HG03521 (cell line): ENCODE measurements around the gene ZBED3.

Experiments
- ATAC-seq: cut with Tn5 transposase; IDR thresholded peaks from one replicate; pipeline ENCODE4 v1.9.1; 2021; ENCODE audit warnings: mild to moderate bottlenecking, moderate library complexity; ENCODE audit not compliant: unreplicated experiment

Gene ZBED3

DNA sequence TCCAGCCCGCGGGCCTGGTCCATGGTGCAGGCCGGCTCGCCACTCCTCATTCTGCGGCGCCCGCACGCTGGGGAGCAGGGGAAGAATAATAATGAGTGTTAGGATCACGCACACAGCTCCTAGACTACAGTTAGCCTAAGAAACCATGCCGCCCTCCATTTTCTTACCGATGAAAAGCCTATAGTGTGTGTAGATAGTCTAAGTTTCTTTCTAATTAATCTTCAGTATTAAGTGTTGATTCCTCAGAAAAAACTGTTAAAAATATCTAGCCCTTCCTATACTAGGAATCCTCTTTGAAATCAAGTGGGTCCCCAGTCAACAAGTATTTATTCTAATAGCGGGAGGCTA lies 9.3 kb downstream of the ZBED3 start:
- no peak for ATAC-seq

DNA sequence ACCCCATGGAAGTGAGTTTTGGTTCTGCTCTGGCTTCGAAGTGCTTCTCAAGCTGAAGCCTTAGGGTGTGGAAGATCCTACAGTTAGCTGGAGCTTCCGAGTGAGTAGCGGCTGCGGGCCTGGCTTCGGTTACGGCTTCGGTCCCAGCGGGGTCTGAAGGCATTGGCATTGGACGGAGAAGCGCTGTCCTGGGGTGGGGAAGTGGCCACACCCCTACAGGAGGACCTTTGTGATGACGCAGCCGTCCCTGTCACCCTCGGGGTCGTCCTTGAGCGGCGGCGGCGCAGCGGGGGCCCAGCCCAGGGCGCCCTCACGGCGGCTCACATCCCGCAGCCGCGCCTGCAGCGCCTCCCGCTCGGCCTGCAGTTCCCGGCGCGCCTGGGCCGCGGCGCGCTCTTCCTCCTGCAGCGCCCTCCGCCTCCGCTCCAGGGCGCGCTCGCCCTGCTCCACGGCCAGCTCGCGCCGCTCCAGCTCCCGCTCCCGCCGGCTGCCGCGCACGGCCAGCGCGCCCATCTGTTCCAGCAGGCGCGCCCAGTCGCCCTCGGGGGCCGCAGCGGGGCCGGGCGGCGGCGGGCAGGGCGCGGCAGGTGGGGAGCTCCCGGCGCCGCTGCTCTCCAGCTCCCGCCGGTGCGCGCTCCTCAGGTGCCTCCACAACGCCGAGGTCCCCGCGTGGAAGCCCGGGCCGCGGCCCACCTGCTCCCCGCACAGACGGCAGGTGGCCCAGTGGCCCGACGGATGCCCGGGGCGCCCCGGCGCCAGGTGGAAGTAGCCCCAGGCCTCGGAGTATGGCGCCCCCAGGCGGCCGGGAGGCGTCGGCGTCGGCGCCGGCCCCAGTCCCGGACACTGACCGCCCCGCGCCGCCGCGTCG lies 9.9 kb downstream of the ZBED3 start:
- ATAC-seq = peak; percentile 87

DNA sequence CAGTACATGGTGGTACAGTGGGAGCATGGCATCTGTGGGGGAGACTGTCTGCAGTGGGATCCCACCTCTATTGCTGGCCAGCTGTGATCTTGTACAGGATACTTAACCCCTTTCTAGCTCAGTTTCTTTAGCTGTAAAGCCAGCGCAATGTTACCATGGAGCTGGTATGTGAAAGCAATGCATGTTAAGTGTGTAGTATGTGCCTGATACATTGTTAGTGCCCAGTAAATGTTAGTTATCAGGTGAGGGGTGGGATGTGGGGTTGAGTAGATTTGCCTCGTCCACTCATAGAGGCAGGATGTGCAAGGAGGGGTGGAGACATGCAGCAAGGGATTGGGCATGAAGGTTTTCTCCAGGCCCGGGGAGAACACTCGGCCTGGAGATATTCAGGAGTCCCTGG lies 12.3 kb downstream of the ZBED3 start:
- no peak for ATAC-seq

DNA sequence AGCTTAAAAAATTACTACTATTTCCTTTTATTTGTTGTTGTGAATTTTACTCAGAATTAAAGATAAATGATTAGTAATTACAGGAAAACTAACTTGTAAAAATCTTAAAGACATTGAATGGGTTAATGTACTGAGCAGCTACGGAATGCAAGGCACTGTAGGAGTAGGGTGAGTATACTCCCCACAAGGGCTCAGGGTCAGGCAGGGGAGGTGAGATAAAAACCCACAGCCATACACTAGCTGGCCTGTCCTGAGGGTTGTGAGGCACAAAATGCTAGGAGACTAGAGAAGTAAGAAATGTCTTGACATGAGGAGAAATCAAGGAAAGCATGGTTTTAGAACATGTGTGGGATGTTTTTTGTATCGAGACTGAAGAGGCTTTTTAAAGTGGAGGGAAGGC lies 13.4 kb downstream of the ZBED3 start:
- ATAC-seq = no peak

DNA sequence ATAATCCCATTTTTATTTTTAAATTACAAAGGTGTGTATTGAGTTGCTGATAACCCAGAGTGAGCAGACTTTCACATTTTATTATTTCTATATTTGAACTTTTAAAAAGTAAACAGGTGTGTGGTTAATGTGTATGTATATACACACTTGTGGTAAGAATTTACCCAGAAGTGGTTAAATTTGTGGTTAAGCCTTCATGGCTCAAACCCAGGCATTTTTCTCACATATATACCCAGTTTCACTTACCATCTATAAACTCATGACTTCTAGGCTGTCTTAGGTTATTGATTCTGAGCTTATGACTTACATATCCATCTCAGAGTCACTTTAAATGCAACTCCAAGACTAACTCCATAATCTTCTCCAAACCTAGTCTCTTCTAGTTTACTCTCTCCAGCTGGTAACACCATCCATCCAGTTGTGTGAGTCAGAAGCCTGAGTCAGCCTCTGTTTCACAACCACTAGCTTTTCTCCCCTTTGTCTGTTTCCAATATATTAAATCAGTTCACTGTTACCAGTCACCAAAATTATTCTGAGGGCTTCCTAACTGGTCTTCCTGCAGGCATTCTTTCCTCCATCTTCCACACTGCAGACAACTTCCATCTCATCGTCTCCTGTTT lies 20.2 kb downstream of the ZBED3 start:
- no peak for ATAC-seq

DNA sequence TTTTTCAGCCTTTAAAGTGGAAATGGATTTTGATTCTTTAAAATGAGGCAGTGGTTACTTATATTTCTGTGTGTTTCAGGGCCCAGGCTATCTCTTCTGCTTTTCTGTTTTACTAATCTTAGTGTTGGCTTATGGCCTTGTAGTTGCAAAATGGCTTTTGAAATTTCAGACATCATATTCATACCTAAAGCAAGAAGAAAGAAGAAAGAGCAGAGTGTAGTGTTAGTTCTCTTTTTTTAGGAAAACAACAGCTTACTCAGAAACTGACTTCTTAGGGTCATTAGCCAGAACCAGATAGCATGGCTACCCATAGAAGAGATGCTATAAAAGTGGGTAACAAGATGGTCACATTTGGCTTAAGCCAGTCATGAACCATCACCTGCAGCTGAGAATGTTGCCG lies 20.9 kb downstream of the ZBED3 start:
- ATAC-seq = no peak

DNA sequence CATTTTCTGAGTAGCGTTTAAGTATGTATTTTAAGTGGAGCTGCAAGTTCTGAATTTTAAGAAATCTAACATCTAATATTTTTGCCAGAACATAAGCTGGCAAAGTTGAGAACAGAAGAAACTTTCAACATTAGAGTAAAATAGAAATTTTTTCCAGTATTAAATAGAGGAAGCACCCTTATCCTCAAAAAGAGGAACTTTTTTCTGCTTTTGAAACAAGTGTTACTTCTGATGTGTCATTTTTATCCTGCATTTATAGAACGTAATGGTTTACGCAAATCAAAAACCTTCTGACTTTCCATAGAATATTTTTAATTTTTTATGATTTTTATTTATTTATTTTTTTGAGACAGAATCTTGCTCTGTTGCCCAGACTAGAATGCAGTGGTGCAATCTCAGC lies 21.8 kb downstream of the ZBED3 start:
- ATAC-seq = no peak

DNA sequence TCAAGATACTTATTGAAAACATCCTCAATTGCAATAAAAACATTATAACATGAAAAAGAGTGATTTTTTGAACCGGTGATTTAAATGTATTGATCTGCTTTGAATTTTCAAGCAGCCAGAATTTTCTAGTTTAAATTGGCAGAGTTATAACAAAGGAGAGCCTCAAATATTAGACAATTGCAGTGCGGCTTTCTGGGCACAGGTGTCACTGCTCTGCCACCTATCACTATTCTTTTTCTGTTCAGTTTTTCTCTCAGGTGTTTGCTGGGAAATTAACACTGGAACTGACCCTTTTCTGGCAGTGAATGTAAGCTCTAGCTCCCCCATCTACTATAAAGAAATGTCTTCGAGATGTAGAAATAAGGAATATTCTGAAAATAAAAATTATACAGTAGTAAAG lies 23.0 kb downstream of the ZBED3 start:
- ATAC-seq = no peak

DNA sequence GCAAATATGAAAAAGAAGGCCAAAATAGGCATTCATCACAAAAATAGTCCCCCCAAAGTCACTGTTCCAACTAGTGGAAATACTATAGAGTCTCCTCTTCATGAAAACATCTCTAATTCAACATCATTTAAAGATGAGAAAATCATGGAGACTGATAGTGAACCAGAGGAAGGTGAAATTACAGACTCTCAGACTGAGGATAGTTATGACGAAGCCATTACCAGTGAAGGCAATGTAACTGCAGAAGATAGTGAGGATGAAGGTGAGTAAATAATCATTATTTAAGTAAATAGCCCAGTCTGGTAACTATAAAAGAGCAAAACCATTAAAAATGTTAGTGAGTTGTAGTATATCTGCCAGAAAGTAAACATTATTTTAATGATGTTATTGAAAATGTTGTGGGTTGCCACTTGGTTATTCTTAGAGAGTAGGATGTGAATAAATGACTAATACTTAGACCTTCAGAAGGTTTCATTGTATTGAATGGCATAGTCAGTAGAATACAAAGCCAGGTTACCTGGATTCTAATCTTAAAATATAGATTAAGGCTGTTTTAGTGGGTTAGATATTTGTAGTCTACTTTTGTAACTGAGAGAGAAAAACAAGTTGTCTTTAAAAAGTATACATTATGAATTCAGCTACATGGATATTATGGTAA lies 40.5 kb downstream of the ZBED3 start:
- no peak for ATAC-seq

DNA sequence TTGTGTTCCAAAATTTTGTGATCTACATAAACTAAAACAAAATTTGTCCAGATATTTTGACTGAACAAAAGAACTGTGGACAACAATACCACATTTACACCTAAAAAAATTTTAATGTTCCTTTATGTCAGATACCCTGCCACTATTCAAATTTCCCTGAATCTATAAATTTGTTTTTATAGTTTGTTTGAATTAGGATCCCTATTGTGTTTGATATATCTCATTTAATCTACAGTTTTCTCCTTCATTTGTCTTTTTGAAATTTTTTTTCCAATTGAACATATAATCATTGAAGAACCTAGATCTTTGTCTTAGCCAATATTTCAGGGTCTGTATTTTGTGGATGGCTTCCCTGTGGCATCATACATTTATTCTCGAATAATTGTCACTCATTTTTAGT lies 51.1 kb downstream of the ZBED3 start:
- ATAC-seq = no peak

DNA sequence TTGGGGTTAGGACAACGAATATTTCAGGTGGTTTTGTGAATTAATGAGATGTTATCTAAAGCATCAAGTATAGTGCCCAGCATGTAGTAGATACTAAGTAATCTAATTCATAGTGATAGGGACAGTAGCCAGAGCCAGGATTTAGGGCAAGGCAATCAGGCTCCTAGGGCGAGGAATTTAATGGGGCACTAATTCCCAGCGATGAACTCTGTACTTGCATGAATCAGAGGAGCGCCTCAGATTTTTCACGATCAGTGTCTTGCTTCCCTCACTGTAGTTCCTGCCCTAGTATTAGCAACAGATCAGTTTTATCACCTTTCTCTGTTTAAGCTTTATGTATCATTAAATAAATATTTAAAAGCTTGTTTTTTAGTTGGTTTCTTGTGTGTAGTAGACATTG lies 53.7 kb downstream of the ZBED3 start:
- ATAC-seq = no peak

DNA sequence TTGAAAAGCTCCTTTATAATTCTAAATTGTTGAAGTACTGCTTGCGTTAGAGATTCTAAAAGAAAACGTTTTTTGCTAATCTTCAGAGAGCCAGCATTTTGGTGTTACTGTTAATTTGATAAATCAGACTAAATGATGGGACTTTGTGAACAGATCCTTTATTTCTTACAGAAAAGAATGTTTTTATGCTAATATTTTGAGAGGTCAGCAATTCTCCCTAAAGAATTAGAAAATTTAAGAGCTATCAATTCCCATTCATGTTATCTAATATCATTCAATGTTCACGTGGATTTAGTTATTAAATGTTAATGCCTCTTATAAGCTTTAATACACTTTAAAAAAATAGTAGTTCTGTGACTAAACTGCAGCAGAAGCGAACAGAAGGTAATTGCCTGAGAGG lies 54.5 kb downstream of the ZBED3 start:
- ATAC-seq = no peak

DNA sequence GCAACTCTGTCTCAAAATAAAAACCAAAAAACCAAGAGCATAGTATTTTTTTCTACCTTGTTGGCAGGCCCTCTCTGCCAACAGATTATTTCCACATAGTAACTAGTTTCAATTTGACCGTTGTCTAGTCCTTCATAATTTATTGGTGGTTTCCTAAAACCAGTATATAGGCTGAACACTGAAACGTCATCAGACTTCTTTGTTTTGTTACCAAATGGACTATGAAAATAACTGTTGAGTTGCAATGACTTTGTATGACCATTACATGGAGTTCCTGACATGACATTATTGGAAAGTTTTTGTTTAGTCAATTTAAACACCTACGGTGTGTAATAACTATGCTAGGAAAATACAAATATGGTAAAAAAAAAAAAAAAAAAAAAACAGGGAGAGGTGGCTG lies 55.2 kb downstream of the ZBED3 start:
- ATAC-seq = no peak

DNA sequence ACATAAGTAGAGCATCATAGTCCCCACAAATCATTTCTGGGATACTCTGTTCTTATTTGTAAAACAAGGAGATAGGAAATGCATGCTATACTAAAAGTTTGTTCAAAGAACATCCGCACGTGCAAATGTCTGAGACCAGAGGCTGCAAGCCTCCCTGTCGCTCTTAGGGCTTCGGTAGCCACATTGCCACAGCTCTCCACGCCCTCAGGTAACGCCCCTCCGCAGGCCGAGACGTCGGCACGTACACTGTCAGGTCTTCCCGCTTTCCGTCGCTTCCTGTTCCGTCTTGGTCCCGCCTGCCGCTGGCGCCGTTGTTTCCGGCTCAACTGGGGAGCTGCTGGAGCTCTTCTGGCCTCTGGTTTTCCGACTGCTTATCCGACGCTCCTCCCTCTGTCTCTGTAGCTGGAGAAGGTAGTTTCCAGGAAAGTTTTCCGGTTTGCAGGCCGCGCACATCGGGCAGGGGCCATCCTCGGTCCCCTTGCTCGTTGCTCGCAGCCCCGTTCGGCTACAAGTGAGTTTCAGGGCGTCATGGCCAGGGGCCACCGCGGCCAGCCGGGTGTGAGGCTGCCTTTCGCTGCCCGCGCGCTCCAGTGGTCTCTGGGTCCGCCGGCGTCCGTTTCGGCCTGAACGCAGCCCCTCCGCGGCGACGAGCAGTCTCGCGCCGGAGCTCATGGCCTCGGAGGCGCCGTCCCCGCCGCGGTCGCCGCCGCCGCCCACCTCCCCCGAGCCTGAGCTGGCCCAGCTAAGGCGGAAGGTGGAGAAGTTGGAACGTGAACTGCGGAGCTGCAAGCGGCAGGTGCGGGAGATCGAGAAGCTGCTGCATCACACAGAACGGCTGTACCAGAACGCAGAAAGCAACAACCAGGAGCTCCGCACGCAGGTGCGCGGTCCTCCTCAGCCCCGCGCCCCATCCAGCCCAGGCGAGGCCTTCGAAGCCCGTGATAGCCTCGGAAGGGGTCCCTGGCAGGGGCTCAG lies 56.7 kb downstream of the ZBED3 start, which contains the start of gene AGGF1:
Gene AGGF1 (plus strand): TSS at position 308 of the 975 bp plus-strand sequence. CDS start 363 bp downstream, at position 671.
- ATAC-seq = peak; percentile 98

DNA sequence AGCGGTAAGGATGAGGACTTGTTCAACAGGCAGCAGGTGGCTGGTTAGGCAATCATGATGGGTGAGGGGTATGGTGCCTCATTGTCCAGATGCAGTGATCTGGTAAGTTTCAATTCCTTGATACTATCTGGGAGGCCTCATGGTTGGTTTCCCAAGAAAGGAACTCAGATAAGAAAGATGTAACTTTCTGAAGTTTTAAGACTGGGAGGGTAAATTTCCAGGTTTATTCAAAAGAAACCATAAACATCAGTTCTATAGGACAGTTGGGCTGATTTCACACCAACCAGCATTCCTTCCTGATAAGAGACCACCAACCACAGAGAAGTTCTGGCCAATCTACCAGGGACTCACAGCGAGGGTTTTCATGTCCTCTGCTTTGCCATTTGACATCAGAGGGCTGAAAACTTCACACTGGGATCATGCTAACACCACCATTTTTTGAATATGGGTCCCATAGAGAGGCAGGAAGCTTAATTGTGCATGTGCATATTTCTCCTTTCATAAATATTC lies 57.7 kb downstream of the ZBED3 start:
- ATAC-seq = no peak

DNA sequence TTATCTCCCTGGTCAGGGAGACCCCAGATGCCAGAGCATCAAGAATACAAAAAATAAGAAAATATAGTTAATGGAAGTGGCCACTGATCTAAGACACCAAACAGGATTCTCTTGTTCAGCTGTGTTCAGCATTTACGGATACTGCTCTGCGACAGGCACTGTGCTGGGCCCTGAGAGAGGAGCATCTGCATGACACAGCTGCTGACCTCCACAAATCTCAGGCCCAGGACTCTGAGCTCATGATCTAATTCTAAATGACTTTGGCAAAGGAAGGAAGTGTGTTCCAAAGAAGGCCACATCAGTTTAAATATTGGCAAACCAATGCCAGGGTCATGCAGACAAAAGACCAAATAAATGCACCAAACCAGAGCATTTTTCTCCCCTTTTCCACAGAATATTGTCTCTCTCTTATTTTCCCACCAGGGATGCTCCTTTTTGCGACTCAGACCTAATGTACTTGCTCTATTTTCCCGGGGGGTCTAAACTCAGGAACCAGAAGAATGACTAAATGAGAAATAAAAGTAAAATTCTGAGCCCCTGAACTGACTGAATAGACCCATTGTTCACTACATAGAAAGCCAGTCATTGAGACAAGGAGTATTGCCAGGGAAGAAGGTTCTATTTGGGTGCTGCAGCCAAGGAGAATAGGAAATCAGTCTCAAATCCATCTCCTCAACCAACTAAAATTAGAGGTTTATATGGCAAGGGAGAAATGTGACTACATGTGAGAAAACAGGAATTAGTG lies 58.3 kb downstream of the ZBED3 start:
- no peak for ATAC-seq

DNA sequence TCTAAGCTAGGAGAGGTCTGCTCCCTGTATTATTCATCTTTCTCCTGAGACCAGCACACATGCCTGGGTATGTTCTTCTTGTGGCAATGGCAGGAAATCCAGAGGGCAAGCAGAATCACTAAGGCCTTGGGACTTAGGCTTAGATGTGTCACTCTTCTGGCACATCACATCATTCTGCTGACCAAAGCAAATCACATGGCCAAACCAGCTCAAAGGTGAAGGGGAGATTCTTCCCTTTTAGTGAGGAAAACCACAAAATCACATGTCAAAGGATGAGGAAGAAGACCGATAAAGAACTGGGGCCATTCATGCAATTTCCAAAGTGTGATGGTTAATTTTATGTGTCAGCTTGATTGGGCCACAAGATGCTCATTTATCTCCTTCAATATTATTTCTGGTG lies 62.6 kb downstream of the ZBED3 start:
- ATAC-seq = no peak

DNA sequence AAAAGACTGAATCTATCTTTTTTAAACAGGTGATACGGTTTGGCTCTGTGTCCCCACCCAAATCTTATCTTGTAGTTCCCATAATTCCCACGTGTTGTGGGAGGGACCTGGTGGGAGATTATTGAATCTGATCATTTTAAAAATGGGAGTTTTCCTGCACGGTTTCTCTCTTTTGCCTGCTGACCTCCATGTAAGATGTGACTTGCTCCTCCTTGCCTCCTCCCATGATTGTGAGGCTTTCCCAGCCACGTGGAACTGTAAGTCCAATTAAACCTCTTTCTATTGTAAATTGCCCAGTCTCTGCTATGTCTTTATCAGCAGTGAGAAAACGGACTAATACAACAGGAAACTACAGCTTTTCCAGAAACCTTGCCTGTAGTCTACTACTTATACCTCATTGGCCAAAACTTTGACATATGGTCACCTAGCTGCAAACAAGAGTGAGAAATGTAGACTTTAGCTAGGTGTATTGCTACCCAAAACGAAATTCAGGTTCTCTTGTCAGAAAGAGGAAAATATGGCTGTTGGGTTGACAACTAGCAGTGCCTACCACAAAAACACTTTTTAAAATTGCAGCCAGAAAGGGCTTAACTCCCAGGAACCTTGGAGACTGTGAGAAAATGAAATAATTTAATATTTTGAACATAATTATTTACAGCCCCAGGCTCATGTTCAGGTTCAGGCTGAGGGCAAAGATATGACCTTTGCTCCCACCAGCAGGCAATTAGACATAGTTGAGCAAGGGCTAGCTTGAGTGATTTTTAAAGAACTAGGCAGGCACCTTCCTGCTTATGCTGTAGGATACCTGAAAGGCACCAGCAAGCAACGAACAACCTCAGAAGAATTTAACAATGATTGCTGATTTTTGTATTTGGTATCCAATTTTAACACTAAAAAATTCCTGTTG lies 64.3 kb downstream of the ZBED3 start:
- ATAC-seq = no peak
